ENCODE measurements around the gene TRIM17. TPM values are rescaled to one million over a fixed set of nuclear protein-coding genes. Genes with fewer than 3 reads are reported as not detected.
A peak's percentile ranks its signal among the peaks of the same experiment; 100 is the strongest.

Gene TRIM17, protein sequence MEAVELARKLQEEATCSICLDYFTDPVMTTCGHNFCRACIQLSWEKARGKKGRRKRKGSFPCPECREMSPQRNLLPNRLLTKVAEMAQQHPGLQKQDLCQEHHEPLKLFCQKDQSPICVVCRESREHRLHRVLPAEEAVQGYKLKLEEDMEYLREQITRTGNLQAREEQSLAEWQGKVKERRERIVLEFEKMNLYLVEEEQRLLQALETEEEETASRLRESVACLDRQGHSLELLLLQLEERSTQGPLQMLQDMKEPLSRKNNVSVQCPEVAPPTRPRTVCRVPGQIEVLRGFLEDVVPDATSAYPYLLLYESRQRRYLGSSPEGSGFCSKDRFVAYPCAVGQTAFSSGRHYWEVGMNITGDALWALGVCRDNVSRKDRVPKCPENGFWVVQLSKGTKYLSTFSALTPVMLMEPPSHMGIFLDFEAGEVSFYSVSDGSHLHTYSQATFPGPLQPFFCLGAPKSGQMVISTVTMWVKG
- 1 to 10 TPM; 2.8 to 3.8 TPM for total RNA-seq

- Mint-ChIP-seq H3K9me3 (no peaks in the 10 kb centered on the region), H3K27me3 (peaks cover 29% of the 10 kb centered on the region), H3K4me3 (peak within 1 kb of the TSS; percentile 70), H3K27ac (peak within 1 kb of the TSS; percentile 48), H3K36me3 (ENCODE audit: low read depth) (peaks cover 6% of the 10 kb centered on the region), H3K4me1 (peaks cover 39% of the 10 kb centered on the region)
- CTCF ChIA-PET: no interaction called here
- POLR2A ChIA-PET: interaction anchor here (1.3 kb wide), 1 partner anchor 9 kb away, joined by 5 read pairs; the partner anchor contains the start of gene TRIM11
- peak; percentile 60 for DNase-seq
Observed at GRCh38 chr1:228416217-228416933, at the start of gene TRIM17. TRIM17 (minus strand) TSS chr1:228416861; CDS start chr1:228415072, 1,789 bp downstream.

- peak overlapping the region; percentile 76 for H3K4me3 Mint-ChIP-seq
- H3K27me3 Mint-ChIP-seq: peaks cover 1% of the 10 kb centered on the region
- peak; percentile 77 for DNase-seq
- ChIA-PET CTCF (interaction anchor here (0.8 to 3.8 kb wide), 8 partner anchors 9 to 35 kb away, joined by 4 to 24 read pairs (median 11); partner anchors contain the start of gene RNF187), POLR2A (interaction anchor here (0.7 to 5.0 kb wide), 14 partner anchors 10 to 705 kb away, joined by 3 to 153 read pairs (median 9); partner anchors contain the start of genes ARF1, RNF187 and TRIM11)
- peaks cover 62% of the 10 kb centered on the region for H3K4me1 Mint-ChIP-seq
- no peaks in the 10 kb centered on the region for H3K9me3 Mint-ChIP-seq
- peak overlapping the region; percentile 91 for H3K27ac Mint-ChIP-seq
- peaks cover 16% of the 10 kb centered on the region for H3K36me3 Mint-ChIP-seq (ENCODE audit: low read depth)
Observed at GRCh38 chr1:228465571-228466146, 49.0 kb upstream of the TRIM17 start.

DNA sequence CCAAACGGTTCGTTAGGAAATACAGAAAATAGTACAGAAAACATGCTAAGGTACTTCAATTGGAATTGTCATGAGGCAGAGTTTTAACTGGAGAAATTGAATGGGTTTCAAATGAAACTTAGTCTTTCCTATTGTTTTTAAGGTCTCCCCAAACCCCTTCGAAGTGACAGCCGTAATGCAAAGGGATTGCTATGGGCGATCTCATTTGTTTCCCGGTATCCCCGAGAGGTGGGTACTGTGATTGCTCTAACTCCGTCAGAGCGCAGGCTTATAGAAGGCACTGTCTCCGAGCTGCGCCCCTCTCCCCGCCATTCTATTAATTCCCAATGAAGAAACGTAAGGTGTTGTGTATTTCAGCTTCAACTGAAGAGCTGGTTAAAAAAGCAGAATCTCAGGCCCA lies 48.5 kb upstream of the TRIM17 start:
- Mint-ChIP-seq H3K27me3 (no peaks in the 10 kb centered on the region), H3K27ac (peak overlapping the region; percentile 91), H3K9me3 (no peaks in the 10 kb centered on the region), H3K36me3 (ENCODE audit: low read depth) (peaks cover 18% of the 10 kb centered on the region), H3K4me1 (peaks cover 66% of the 10 kb centered on the region), H3K4me3 (peak overlapping the region; percentile 76)
- ChIA-PET CTCF (interaction anchor here (1.3 to 3.8 kb wide), 8 partner anchors 8 to 334 kb away, joined by 3 to 24 read pairs (median 11); partner anchors contain the start of gene RNF187), POLR2A (interaction anchor here (0.6 to 5.0 kb wide), 16 partner anchors 9 to 383 kb away, joined by 3 to 153 read pairs (median 9); partner anchors contain the start of genes ARF1, IBA57, RNF187 and TRIM11)
- no peak for DNase-seq

- peak overlapping the region; percentile 91 for H3K27ac Mint-ChIP-seq
- peak; percentile 96 for DNase-seq
- peak overlapping the region; percentile 76 for H3K4me3 Mint-ChIP-seq
- CTCF ChIA-PET: interaction anchor here (1.1 to 3.8 kb wide), 12 partner anchors 7 to 334 kb away, joined by 3 to 24 read pairs (median 6); partner anchors contain the start of genes RNF187 and TRIM11
- no peaks in the 10 kb centered on the region for H3K27me3 Mint-ChIP-seq
- POLR2A ChIA-PET: interaction anchor here (0.6 to 5.0 kb wide), 15 partner anchors 9 to 382 kb away, joined by 3 to 153 read pairs (median 11); partner anchors contain the start of genes ARF1, GUK1, IBA57 and RNF187
- H3K36me3 Mint-ChIP-seq (ENCODE audit: low read depth): peaks cover 18% of the 10 kb centered on the region
- peaks cover 68% of the 10 kb centered on the region for H3K4me1 Mint-ChIP-seq
- H3K9me3 Mint-ChIP-seq: no peaks in the 10 kb centered on the region
Observed at GRCh38 chr1:228464487-228464983, 47.9 kb upstream of the TRIM17 start.

- Mint-ChIP-seq H3K9me3 (no peaks in the 10 kb centered on the region), H3K4me3 (peak overlapping the region; percentile 76), H3K36me3 (ENCODE audit: low read depth) (peaks cover 20% of the 10 kb centered on the region), H3K4me1 (peaks cover 70% of the 10 kb centered on the region), H3K27ac (peak overlapping the region; percentile 91), H3K27me3 (no peaks in the 10 kb centered on the region)
- DNase-seq: peak; percentile 89
- CTCF ChIA-PET: interaction anchor here (0.8 to 3.8 kb wide), 17 partner anchors 8 to 333 kb away, joined by 3 to 24 read pairs (median 5); partner anchors contain the start of genes IBA57, RNF187 and TRIM11
- POLR2A ChIA-PET: interaction anchor here (0.8 to 5.0 kb wide), 15 partner anchors 8 to 381 kb away, joined by 3 to 153 read pairs (median 11); partner anchors contain the start of genes ARF1, GUK1, IBA57 and RNF187
Observed at GRCh38 chr1:228463559-228464455, 47.1 kb upstream of the TRIM17 start.

DNA sequence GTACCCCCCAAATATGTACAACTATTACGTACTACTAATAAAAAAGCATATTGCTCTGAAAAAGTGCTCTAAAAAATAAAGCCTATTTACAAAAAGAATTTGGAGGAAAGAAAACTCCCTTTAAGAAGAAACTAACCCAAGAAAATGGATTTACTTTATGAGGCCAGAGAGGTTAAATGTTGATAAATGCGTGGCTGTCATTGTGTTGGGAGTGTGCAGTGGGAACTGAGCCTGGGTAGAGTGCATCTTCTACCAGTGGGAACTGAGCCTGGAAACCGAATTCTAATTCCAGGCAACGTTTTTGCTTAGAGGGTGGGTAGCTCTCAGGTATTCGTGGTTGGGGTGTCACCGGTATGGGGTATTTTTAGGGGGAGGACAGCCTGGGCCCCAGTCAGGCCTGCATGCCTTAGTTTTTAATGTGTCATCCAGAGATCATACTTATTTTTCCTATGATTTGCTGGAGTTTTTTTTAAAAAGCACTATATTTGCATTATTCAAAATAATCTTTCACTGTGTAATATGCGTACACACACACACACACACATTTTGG lies 46.4 kb upstream of the TRIM17 start:
- Mint-ChIP-seq H3K4me3 (peak overlapping the region; percentile 76), H3K27ac (peak overlapping the region; percentile 91), H3K36me3 (ENCODE audit: low read depth) (peaks cover 24% of the 10 kb centered on the region), H3K4me1 (peaks cover 70% of the 10 kb centered on the region), H3K9me3 (no peaks in the 10 kb centered on the region), H3K27me3 (no peaks in the 10 kb centered on the region)
- DNase-seq: no peak
- POLR2A ChIA-PET: interaction anchor here (0.8 to 5.0 kb wide), 10 partner anchors 13 to 381 kb away, joined by 3 to 153 read pairs (median 14); partner anchors contain the start of genes ARF1, IBA57, RNF187 and TRIM11
- CTCF ChIA-PET: interaction anchor here (0.8 to 3.8 kb wide), 11 partner anchors 9 to 297 kb away, joined by 3 to 20 read pairs (median 5); partner anchors contain the start of genes IBA57, RNF187 and TRIM11

- Mint-ChIP-seq H3K36me3 (ENCODE audit: low read depth) (peaks cover 25% of the 10 kb centered on the region), H3K27me3 (no peaks in the 10 kb centered on the region), H3K4me3 (peak overlapping the region; percentile 76), H3K27ac (peak overlapping the region; percentile 91), H3K9me3 (no peaks in the 10 kb centered on the region), H3K4me1 (peaks cover 67% of the 10 kb centered on the region)
- CTCF ChIA-PET: interaction anchor here (1.2 to 1.8 kb wide), 4 partner anchors 9 to 56 kb away, joined by 4 to 7 read pairs (median 6); partner anchors contain the start of genes RNF187 and TRIM11
- POLR2A ChIA-PET: interaction anchor here (0.9 to 5.0 kb wide), 4 partner anchors 20 to 68 kb away, joined by 3 to 153 read pairs (median 27); partner anchors contain the start of genes RNF187 and TRIM11
- no peak for DNase-seq
Observed at GRCh38 chr1:228462560-228462959, 45.9 kb upstream of the TRIM17 start.

GRCh38 chr1:228460821-228461220 lies 44.2 kb upstream of the TRIM17 start:
- ChIA-PET CTCF (interaction anchor here (2.3 kb wide), 1 partner anchor 11 kb away, joined by 8 read pairs; no protein-coding TSS in a partner anchor), POLR2A (interaction anchor here (1.1 to 7.4 kb wide), 4 partner anchors 11 to 335 kb away, joined by 3 to 90 read pairs (median 74); partner anchors contain the start of genes RNF187 and TRIM11)
- peaks cover 29% of the 10 kb centered on the region for H3K36me3 Mint-ChIP-seq (ENCODE audit: low read depth)
- DNase-seq: no peak
- H3K4me1 Mint-ChIP-seq: peaks cover 57% of the 10 kb centered on the region
- H3K27me3 Mint-ChIP-seq: no peaks in the 10 kb centered on the region
- H3K4me3 Mint-ChIP-seq: peak overlapping the region; percentile 53
- peak overlapping the region; percentile 12 for H3K27ac Mint-ChIP-seq
- H3K9me3 Mint-ChIP-seq: no peaks in the 10 kb centered on the region

DNA sequence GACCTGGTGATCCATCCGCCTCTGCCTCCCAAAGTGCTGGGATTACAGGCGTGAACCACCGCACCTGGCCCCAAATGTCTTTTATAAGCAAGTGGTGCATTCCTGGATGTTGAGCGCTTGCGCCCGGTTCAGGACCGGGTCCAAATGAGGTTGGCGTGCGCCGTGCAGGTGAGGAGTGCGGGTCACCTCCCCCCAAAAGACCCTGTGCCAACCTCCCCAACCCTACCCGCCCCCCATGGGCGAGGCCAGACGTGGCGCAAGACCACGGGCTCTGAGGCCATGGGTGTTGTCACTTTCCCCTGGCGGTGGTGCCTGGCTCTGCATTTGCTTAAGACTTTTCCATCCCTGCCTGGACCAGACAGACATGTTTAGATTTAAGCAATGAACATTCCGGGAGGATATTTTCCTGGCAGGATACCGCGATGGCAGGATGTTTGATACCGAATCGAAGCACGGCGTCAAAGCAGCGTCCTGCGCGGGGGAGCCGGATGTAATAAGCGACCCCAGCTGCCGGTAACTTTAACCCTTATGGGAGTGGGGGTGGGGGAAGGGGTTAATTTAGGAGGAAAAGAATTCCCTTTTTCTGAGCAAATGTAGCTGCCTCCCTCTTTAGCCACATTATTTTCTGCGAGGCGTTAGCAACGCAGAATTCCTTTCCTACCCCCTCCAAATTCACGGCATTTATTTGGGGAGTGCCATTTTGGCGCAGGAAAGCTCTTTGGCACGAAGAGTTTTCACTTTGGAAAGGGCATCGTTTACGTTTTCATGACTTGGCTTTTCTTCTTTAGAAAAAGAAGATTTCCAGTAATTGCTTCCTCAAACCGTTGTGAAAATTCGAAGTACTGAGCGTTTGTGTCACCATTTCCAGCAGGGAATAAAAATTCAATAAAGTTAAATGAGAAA lies 42.7 kb upstream of the TRIM17 start:
- no peaks in the 10 kb centered on the region for H3K9me3 Mint-ChIP-seq
- H3K36me3 Mint-ChIP-seq (ENCODE audit: low read depth): peaks cover 35% of the 10 kb centered on the region
- peak overlapping the region; percentile 99 for H3K27ac Mint-ChIP-seq
- peak; percentile 76 for DNase-seq
- H3K27me3 Mint-ChIP-seq: no peaks in the 10 kb centered on the region
- peak overlapping the region; percentile 96 for H3K4me3 Mint-ChIP-seq
- CTCF ChIA-PET: interaction anchor here (0.7 to 4.9 kb wide), 15 partner anchors 12 to 1169 kb away, joined by 3 to 30 read pairs (median 4); partner anchors contain the start of genes IBA57, RNF187 and TRIM11
- H3K4me1 Mint-ChIP-seq: peaks cover 51% of the 10 kb centered on the region
- POLR2A ChIA-PET: interaction anchor here (0.8 to 7.4 kb wide), 12 partner anchors 10 to 319 kb away, joined by 3 to 90 read pairs (median 16); partner anchors contain the start of genes GUK1, IBA57, RNF187 and TRIM11

Measured in activated CD4-positive, alpha-beta memory T cell treated with anti-CD3 and anti-CD28 coated beads, Interleukin-2, amount 10 ng/mL, durations not matched to agents 7 days and 5 days (primary cell).